K562 (cell line): ENCODE measurements around the gene GJA10. TPM values are rescaled to one million over a fixed set of nuclear protein-coding genes. Genes with fewer than 3 reads are reported as not detected.

Experiments used
- BCOR ChIP-seq: fragments of 450-650 bp; IDR thresholded peaks from 2 replicates; pipeline ENCODE4 v1.6.1; 2016
- CBX8 ChIP-seq: fragments of 200-600 bp; sonication (generic); IDR thresholded peaks from 2 replicates; pipeline ENCODE4 v1.6.1; 2012; ENCODE audit warnings: borderline replicate concordance, mixed run types, low read depth, mild to moderate bottlenecking, moderate library complexity, mixed read lengths, low read length, control low read depth, inconsistent platforms; ENCODE audit not compliant: poor library complexity, severe bottlenecking; ENCODE audit errors: extremely low read depth
- CEBPB ChIP-seq: fragments of 450-650 bp; IDR thresholded peaks from 2 replicates; pipeline ENCODE4 v1.6.1; 2016; ENCODE audit warnings: missing genetic modification characterization, missing compliant biosample characterization
- E2F1 ChIP-seq: sonication (generic); formaldehyde crosslinking; IDR thresholded peaks from 2 replicates; pipeline ENCODE4 v1.8.1; 2023; ENCODE audit warnings: mild to moderate bottlenecking, missing genetic modification reagents, moderate library complexity
- GABPB1 ChIP-seq: sonication (generic); formaldehyde crosslinking; IDR thresholded peaks from 2 replicates; pipeline ENCODE4 v1.8.0; 2022; ENCODE audit warnings: mild to moderate bottlenecking, missing genetic modification reagents
- HES1 ChIP-seq: fragments of 450-650 bp; IDR thresholded peaks from 2 replicates; pipeline ENCODE4 v1.6.1; 2016; ENCODE audit warnings: low read depth, mild to moderate bottlenecking, moderate library complexity
- KDM1A ChIP-seq, 2 experiments: fragments of 450-650 bp; IDR thresholded peaks; 2 replicates each; pipeline ENCODE4 v1.6.1; 2016; ENCODE audit warnings: mild to moderate bottlenecking in 2 of 2
- KDM4B ChIP-seq, 2 experiments: fragments of 450-650 bp in 1 of 2; sonication (generic) in 1 of 2; IDR thresholded peaks; 2 replicates each; pipeline ENCODE4 v1.6.1; 2016 to 2017; ENCODE audit warnings: borderline replicate concordance in 2 of 2, antibody characterized with exemption in 1 of 2, low read depth in 1 of 2, mild to moderate bottlenecking in 1 of 2
- MBD1 ChIP-seq: fragments of 250-450 bp; sonication (Bioruptor Pico); IDR thresholded peaks from 2 replicates; pipeline ENCODE4 v1.8.0; 2022; ENCODE audit warnings: inconsistent platforms
- MCM7 ChIP-seq, 2 experiments: fragments of 450-650 bp; IDR thresholded peaks; 2 replicates each; pipeline ENCODE4 v1.6.1; 2016 to 2018
- PHF20 ChIP-seq: fragments of 450-650 bp; IDR thresholded peaks from 2 replicates; pipeline ENCODE4 v1.6.1; 2018; ENCODE audit not compliant: partially characterized antibody
- POLR2A ChIP-seq: fragments of 450-650 bp; conservative IDR thresholded peaks from 2 replicates; pipeline ENCODE4 v1.6.1; 2016
- RBM22 ChIP-seq: fragments of 200-400 bp; formaldehyde crosslinking; IDR thresholded peaks from 2 replicates; pipeline ENCODE4 v1.6.1; 2018; ENCODE audit warnings: low read length, low read depth; ENCODE audit not compliant: poor library complexity, severe bottlenecking
- RBM34 ChIP-seq: fragments of 200-400 bp; formaldehyde crosslinking; IDR thresholded peaks from 2 replicates; pipeline ENCODE4 v1.6.1; 2018; ENCODE audit warnings: low read length, borderline replicate concordance; ENCODE audit not compliant: insufficient read depth
- SMARCA4 ChIP-seq: fragments of 450-650 bp; IDR thresholded peaks from 2 replicates; pipeline ENCODE4 v1.6.1; 2016
- TEAD1 ChIP-seq, 2 experiments: fragments of 450-650 bp in 1 of 2; sonication (generic) in 1 of 2; formaldehyde crosslinking; IDR thresholded peaks; 2 replicates each; pipeline versions ENCODE4 v1.4.0 to v1.8.0; 2020 to 2022; ENCODE audit warnings: mild to moderate bottlenecking in 2 of 2, missing genetic modification reagents in 1 of 2
- XRCC4 ChIP-seq: IDR thresholded peaks from one replicate; pipeline ENCODE4 v1.6.1; 2011; ENCODE audit not compliant: insufficient read depth, insufficient read length; ENCODE audit errors: extremely low read depth
- ZNF133 ChIP-seq: fragments of 250-450 bp; sonication (Bioruptor Pico); IDR thresholded peaks from 2 replicates; pipeline ENCODE4 v1.4.0; 2020; ENCODE audit warnings: mild to moderate bottlenecking
- ZNF324 ChIP-seq: fragments of 250-450 bp; sonication (Bioruptor Pico); IDR thresholded peaks from 2 replicates; pipeline ENCODE4 v1.4.0; 2020; ENCODE audit warnings: mild to moderate bottlenecking
- ZNF655 ChIP-seq: fragments of 250-450 bp; sonication (Bioruptor Pico); IDR thresholded peaks from 2 replicates; pipeline ENCODE4 v1.5.0; 2021
- polyA plus RNA-seq, 8 experiments: library from polyadenylated mRNA; depleted of rRNA in 4 of 8; stranded (reverse) in 5 of 8; unstranded in 3 of 8; fragments of >200 nt; fragmentation: Nextera tagmentation in 2 of 8; fragmentation: Illumina TruSeq in 1 of 8; extraction: Ambion mirVana in 2 of 8; extraction: Trizol in 1 of 8; gene quantifications; 2 replicates each; pipeline versions ENCODE4 v1.2.1 to v1.2.3, GENCODE V29; 2011 to 2014; ENCODE audit warnings: inconsistent platforms in 1 of 8, missing spikeins in 1 of 8
- total RNA-seq, 7 experiments: library from RNA; depleted of rRNA in 6 of 7; stranded (reverse); fragments of >200 nt in 6 of 7; fragmentation: Illumina TruSeq in 2 of 7; extraction: Trizol in 2 of 7; gene quantifications; 2 replicates each; pipeline versions ENCODE4 v1.2.1 to v1.2.3, GENCODE V29; 2011 to 2021; ENCODE audit warnings: low replicate concordance in 1 of 7

The GJA10 gene
- total and polyA plus RNA-seq, 9 of the 15 experiments (the other 6 are each of a cell fraction or from before 2014, with no cell fraction given): not detected

- no peak for TF ChIP-seq E2F1
- TF ChIP-seq CEBPB (tag): no peak
- no peak for TF ChIP-seq POLR2A
- TF ChIP-seq HES1: no peak
- TF ChIP-seq ZNF324 (CRISPR knock-in tag): no peak
- no peak for TF ChIP-seq RBM34
- TF ChIP-seq SMARCA4: no peak
- TF ChIP-seq PHF20: no peak
- no peak for TF ChIP-seq XRCC4
- no peak for TF ChIP-seq ZNF133
- TF ChIP-seq BCOR: no peak
- TF ChIP-seq MCM7 (IDR thresholded peaks at IDR 0.05): no peak
- TF ChIP-seq CBX8: no peak
- TF ChIP-seq KDM1A (IDR thresholded peaks at IDR 0.05): no peak
- no peak for TF ChIP-seq KDM4B (IDR thresholded peaks at IDR 0.05; ENCODE audit: borderline replicate concordance in 2 of 2, low read depth in 1 of 2)
- TF ChIP-seq TEAD1 (CRISPR knock-in tag; IDR thresholded peaks at IDR 0.05): peak in 1 of 2 experiments; percentile 71; a peak in 1 of 4 replicates
- TF ChIP-seq RBM22: no peak
- TF ChIP-seq ZNF655: no peak
- TF ChIP-seq MBD1: no peak
- peak; percentile 63; the same call in 1 of the 2 replicates for TF ChIP-seq GABPB1 (CRISPR knock-in tag)
Observed at GRCh38 chr6:89895276-89895874, 1.1 kb downstream of the GJA10 start (continued).
